PC-3 (cell line): ENCODE results near the gene SLC6A17.

ENCODE experiments used
- EZH2phosphoT487 ChIP-seq: fragments of 300-600 bp; sonication (generic); IDR thresholded peaks from 2 replicates; pipeline ENCODE4 v1.6.1; 2018; ENCODE audit warnings: mild to moderate bottlenecking, antibody characterized with exemption, low read length, borderline replicate concordance
- TF ChIP-seq, protein P1 (sequence below): fragments of 300-600 bp; sonication (generic); conservative IDR thresholded peaks from 2 replicates; pipeline ENCODE4 v1.5.1; 2017; ENCODE audit warnings: antibody characterized with exemption, low read depth, mild to moderate bottlenecking, low read length

GRCh38 chr1:110153407-110153950 lies 3.2 kb downstream of the SLC6A17 start:
- TF ChIP-seq, protein P1, sequence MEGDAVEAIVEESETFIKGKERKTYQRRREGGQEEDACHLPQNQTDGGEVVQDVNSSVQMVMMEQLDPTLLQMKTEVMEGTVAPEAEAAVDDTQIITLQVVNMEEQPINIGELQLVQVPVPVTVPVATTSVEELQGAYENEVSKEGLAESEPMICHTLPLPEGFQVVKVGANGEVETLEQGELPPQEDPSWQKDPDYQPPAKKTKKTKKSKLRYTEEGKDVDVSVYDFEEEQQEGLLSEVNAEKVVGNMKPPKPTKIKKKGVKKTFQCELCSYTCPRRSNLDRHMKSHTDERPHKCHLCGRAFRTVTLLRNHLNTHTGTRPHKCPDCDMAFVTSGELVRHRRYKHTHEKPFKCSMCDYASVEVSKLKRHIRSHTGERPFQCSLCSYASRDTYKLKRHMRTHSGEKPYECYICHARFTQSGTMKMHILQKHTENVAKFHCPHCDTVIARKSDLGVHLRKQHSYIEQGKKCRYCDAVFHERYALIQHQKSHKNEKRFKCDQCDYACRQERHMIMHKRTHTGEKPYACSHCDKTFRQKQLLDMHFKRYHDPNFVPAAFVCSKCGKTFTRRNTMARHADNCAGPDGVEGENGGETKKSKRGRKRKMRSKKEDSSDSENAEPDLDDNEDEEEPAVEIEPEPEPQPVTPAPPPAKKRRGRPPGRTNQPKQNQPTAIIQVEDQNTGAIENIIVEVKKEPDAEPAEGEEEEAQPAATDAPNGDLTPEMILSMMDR = no peak
- no peak for TF ChIP-seq EZH2phosphoT487
